Gastroesophageal sphincter (tissue), 3 donors: Measurements from ENCODE around the gene ATP2B2.

Experiments used
- POLR2A ChIP-seq, 2 donors: fragments of 450-650 bp; IDR thresholded peaks; one replicate each; pipeline ENCODE4 v1.6.1; 2017; ENCODE audit warnings: antibody characterized with exemption in 2 of 2, mild to moderate bottlenecking in 2 of 2, moderate library complexity in 1 of 2
- TF ChIP-seq, protein P1 (sequence below), 4 experiments: fragments of 200-600 bp in 2 of 4; fragments of 450-650 bp in 2 of 4; sonication (generic) in 1 of 4; IDR thresholded peaks; one replicate each; pipeline ENCODE4 v1.5.1; 2017 to 2019; ENCODE audit warnings: antibody characterized with exemption in 4 of 4, mild to moderate bottlenecking in 2 of 4, moderate library complexity in 2 of 4

- TF ChIP-seq, protein P1, sequence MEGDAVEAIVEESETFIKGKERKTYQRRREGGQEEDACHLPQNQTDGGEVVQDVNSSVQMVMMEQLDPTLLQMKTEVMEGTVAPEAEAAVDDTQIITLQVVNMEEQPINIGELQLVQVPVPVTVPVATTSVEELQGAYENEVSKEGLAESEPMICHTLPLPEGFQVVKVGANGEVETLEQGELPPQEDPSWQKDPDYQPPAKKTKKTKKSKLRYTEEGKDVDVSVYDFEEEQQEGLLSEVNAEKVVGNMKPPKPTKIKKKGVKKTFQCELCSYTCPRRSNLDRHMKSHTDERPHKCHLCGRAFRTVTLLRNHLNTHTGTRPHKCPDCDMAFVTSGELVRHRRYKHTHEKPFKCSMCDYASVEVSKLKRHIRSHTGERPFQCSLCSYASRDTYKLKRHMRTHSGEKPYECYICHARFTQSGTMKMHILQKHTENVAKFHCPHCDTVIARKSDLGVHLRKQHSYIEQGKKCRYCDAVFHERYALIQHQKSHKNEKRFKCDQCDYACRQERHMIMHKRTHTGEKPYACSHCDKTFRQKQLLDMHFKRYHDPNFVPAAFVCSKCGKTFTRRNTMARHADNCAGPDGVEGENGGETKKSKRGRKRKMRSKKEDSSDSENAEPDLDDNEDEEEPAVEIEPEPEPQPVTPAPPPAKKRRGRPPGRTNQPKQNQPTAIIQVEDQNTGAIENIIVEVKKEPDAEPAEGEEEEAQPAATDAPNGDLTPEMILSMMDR (IDR thresholded peaks at IDR 0.05): no peak
- no peak for TF ChIP-seq POLR2A (IDR thresholded peaks at IDR 0.05)
Observed at GRCh38 chr3:10280571-10280970, 224.8 kb downstream of the ATP2B2 start.
